NT2/D1 (cell line): Measurements from ENCODE around the gene KRT3.

Experiments used
- YY1 ChIP-seq: IDR thresholded peaks from 2 replicates; pipeline ENCODE4 v1.6.1; 2011; ENCODE audit not compliant: insufficient read length, insufficient read depth
- ZNF274 ChIP-seq: IDR thresholded peaks from 2 replicates; pipeline ENCODE4 v1.6.1; 2011; ENCODE audit warnings: mild to moderate bottlenecking, low read depth, low read length

DNA sequence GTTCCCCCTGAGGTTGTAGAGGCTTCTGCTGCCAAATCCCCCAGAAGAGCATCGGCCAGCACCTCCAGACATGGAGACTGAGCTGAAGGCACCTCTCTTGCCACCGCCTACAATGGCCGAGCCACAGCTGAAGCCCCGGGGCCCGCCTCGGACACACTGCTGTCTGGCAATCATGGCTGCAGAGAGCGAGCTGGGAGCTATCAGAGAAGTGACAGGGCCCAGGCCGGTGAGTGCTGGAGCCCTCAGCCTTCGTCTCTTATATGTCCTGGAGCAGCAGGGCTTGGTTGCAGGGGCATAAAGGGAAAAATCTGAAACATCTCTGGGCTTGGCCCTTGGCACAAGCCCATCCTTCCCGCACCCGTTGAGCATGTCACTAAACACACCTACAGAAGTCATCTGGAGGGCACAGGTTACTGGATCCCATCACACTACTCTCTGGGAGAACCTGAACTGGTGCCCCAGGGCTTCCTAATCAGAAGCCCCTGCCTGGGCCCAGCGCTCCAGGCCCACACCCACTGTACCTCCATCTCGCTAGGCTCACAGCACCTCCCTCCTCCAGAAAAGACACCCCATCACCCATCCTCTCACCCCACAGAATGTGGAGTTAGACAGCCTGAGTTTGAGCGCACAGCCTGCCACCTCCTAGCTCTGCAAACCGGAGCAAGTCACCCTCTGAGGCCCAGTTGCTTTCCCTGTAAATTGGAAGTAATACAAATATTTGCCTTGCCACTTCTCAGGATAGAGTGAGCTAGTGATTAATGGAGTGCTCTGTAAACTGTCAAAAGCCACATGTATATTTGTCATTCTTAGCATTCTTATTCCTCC is 18.2 kb upstream of the KRT3 start, which contains the start of gene KRT4:
- no peak for TF ChIP-seq ZNF274
- TF ChIP-seq YY1: no peak
